ENCODE data around the gene ERGIC3.
"Not testable (repeated sequence)": the region's sequence is repeated elsewhere in the genome, so short reads cannot be mapped to it uniquely, and the experiment has no call there.

The ERGIC3 gene

GRCh38 chr20:35511814-35512420, 30.0 kb upstream of the ERGIC3 start:
- Mint-ChIP-seq H3K27ac (peak overlapping the region; percentile 27), H3K4me3 (no peak overlapping the region), H3K9me3 (no peaks in the 10 kb centered on the region), H3K4me1 (peaks cover 4% of the 10 kb centered on the region), H3K36me3 (peaks cover 81% of the 10 kb centered on the region)
- ATAC-seq (no peak), DNase-seq (ENCODE audit: low spot score in 2 of 2) (no peak)

- peaks cover 61% of the 10 kb centered on the region for H3K36me3 Mint-ChIP-seq
Observed at GRCh38 chr20:35514371-35514932, 27.4 kb upstream of the ERGIC3 start.

GRCh38 chr20:35515341-35515740, 26.5 kb upstream of the ERGIC3 start:
- no peak for ATAC-seq
- Mint-ChIP-seq H3K9me3 (no peaks in the 10 kb centered on the region), H3K4me1 (no peaks in the 10 kb centered on the region), H3K27ac (no peak overlapping the region), H3K4me3 (no peak overlapping the region), H3K36me3 (peaks cover 53% of the 10 kb centered on the region)
- DNase-seq (ENCODE audit: low spot score in 2 of 2) = no peak

More at GRCh38 chr20:35514371-35514932, 27.4 kb upstream of the ERGIC3 start:
- Mint-ChIP-seq H3K4me1 (no peaks in the 10 kb centered on the region), H3K27ac (peak overlapping the region; percentile 26), H3K4me3 (no peak overlapping the region), H3K9me3 (no peaks in the 10 kb centered on the region)
- DNase-seq (ENCODE audit: low spot score in 2 of 2) = no peak
- ATAC-seq = no peak

- ATAC-seq = peak; percentile 33
- peak overlapping the region; percentile 77 for H3K27ac Mint-ChIP-seq
- H3K36me3 Mint-ChIP-seq = peaks cover 45% of the 10 kb centered on the region
- H3K4me1 Mint-ChIP-seq = no peaks in the 10 kb centered on the region
- H3K9me3 Mint-ChIP-seq = no peaks in the 10 kb centered on the region
- DNase-seq (ENCODE audit: low spot score in 2 of 2) = no peak
- no peak overlapping the region for H3K4me3 Mint-ChIP-seq
Observed at GRCh38 chr20:35515949-35516645, 25.8 kb upstream of the ERGIC3 start.

- DNase-seq (ENCODE audit: low spot score in 2 of 2) (no peak), ATAC-seq (no peak)
- Mint-ChIP-seq H3K27ac (peak overlapping the region; percentile 77), H3K9me3 (no peaks in the 10 kb centered on the region), H3K4me3 (no peak overlapping the region), H3K36me3 (peaks cover 35% of the 10 kb centered on the region), H3K4me1 (no peaks in the 10 kb centered on the region)
Observed at GRCh38 chr20:35517125-35517524, 24.8 kb upstream of the ERGIC3 start.

GRCh38 chr20:35517767-35518166, 24.1 kb upstream of the ERGIC3 start:
- not testable (repeated sequence) for H3K27ac Mint-ChIP-seq; DNase-seq (ENCODE audit: low spot score in 2 of 2); H3K4me3 Mint-ChIP-seq; H3K4me1 Mint-ChIP-seq; ATAC-seq; H3K9me3 Mint-ChIP-seq
- peaks cover 29% of the 10 kb centered on the region for H3K36me3 Mint-ChIP-seq

- Mint-ChIP-seq H3K4me1 (no peaks in the 10 kb centered on the region), H3K36me3 (peaks cover 17% of the 10 kb centered on the region), H3K4me3 (no peak overlapping the region), H3K9me3 (no peaks in the 10 kb centered on the region), H3K27ac (no peak overlapping the region)
- no peak for DNase-seq (ENCODE audit: low spot score in 2 of 2)
- no peak for ATAC-seq
Observed at GRCh38 chr20:35518955-35519354, 22.9 kb upstream of the ERGIC3 start.

GRCh38 chr20:35523298-35523888, 18.5 kb upstream of the ERGIC3 start:
- peak overlapping the region; percentile 35 for H3K27ac Mint-ChIP-seq
- H3K36me3 Mint-ChIP-seq = peaks cover 5% of the 10 kb centered on the region
- no peaks in the 10 kb centered on the region for H3K4me1 Mint-ChIP-seq
- ATAC-seq (peak; percentile 59), DNase-seq (ENCODE audit: low spot score in 2 of 2) (no peak)
- H3K4me3 Mint-ChIP-seq = no peak overlapping the region
- H3K9me3 Mint-ChIP-seq = no peaks in the 10 kb centered on the region

GRCh38 chr20:35525639-35526038, 16.2 kb upstream of the ERGIC3 start:
- no peaks in the 10 kb centered on the region for H3K4me1 Mint-ChIP-seq

GRCh38 chr20:35527122-35527769, 14.6 kb upstream of the ERGIC3 start:
- no peak for ATAC-seq
- Mint-ChIP-seq H3K9me3 (no peaks in the 10 kb centered on the region), H3K4me1 (no peaks in the 10 kb centered on the region), H3K36me3 (no peaks in the 10 kb centered on the region), H3K27ac (no peak overlapping the region), H3K4me3 (no peak overlapping the region)
- no peak for DNase-seq (ENCODE audit: low spot score in 2 of 2)

More at GRCh38 chr20:35525639-35526038, 16.2 kb upstream of the ERGIC3 start:
- H3K36me3 Mint-ChIP-seq = no peaks in the 10 kb centered on the region
- ATAC-seq (no peak), DNase-seq (ENCODE audit: low spot score in 2 of 2) (no peak)
- H3K4me3 Mint-ChIP-seq = no peak overlapping the region
- no peak overlapping the region for H3K27ac Mint-ChIP-seq
- H3K9me3 Mint-ChIP-seq = no peaks in the 10 kb centered on the region

GRCh38 chr20:35529552-35529951, 12.3 kb upstream of the ERGIC3 start, which contains the start of gene C20orf173:
TSS of gene C20orf173 (minus strand) at chr20:35529652. CDS start at chr20:35529373, 279 bp downstream.
- Mint-ChIP-seq H3K4me3 (no peak within 1 kb of the TSS), H3K4me1 (no peaks in the 10 kb centered on the region), H3K36me3 (no peaks in the 10 kb centered on the region), H3K27ac (no peak within 1 kb of the TSS), H3K9me3 (no peaks in the 10 kb centered on the region)
- ATAC-seq (no peak), DNase-seq (ENCODE audit: low spot score in 2 of 2) (no peak)

GRCh38 chr20:35539756-35540212, 2.1 kb upstream of the ERGIC3 start:
- Mint-ChIP-seq H3K27ac (no peak overlapping the region), H3K4me1 (peaks cover 15% of the 10 kb centered on the region), H3K36me3 (peaks cover 22% of the 10 kb centered on the region), H3K4me3 (no peak overlapping the region), H3K9me3 (no peaks in the 10 kb centered on the region)
- no peak for DNase-seq (ENCODE audit: low spot score in 2 of 2)
- peak; percentile 24 for ATAC-seq

- no peaks in the 10 kb centered on the region for H3K9me3 Mint-ChIP-seq
- DNase-seq (ENCODE audit: low spot score in 2 of 2) (no peak), ATAC-seq (no peak)
- H3K36me3 Mint-ChIP-seq = peaks cover 22% of the 10 kb centered on the region
- H3K27ac Mint-ChIP-seq = peak overlapping the region; percentile 92
- H3K4me1 Mint-ChIP-seq = peaks cover 15% of the 10 kb centered on the region
- H3K4me3 Mint-ChIP-seq = peak overlapping the region; percentile 81
Observed at GRCh38 chr20:35541118-35541782, 628 bp upstream of the ERGIC3 start.

- H3K27ac Mint-ChIP-seq = peak overlapping the region; percentile 92
- ATAC-seq (no peak), DNase-seq (ENCODE audit: low spot score in 2 of 2) (no peak)
- peak overlapping the region; percentile 81 for H3K4me3 Mint-ChIP-seq
- H3K36me3 Mint-ChIP-seq = peaks cover 22% of the 10 kb centered on the region
- H3K4me1 Mint-ChIP-seq = peaks cover 15% of the 10 kb centered on the region
- no peaks in the 10 kb centered on the region for H3K9me3 Mint-ChIP-seq
Observed at GRCh38 chr20:35542990-35543389, 1.1 kb downstream of the ERGIC3 start.

- H3K27ac Mint-ChIP-seq = no peak overlapping the region
- H3K36me3 Mint-ChIP-seq = peaks cover 31% of the 10 kb centered on the region
- no peak for ATAC-seq
- no peak for DNase-seq (ENCODE audit: low spot score in 2 of 2)
- no peak overlapping the region for H3K4me3 Mint-ChIP-seq
- no peaks in the 10 kb centered on the region for H3K9me3 Mint-ChIP-seq
- H3K4me1 Mint-ChIP-seq = peaks cover 15% of the 10 kb centered on the region
Observed at GRCh38 chr20:35544436-35544835, 2.6 kb downstream of the ERGIC3 start.
